Measurements from ENCODE around the gene COL27A1. TPM values are rescaled to one million over a fixed set of nuclear protein-coding genes. Genes with fewer than 3 reads are reported as not detected.

The COL27A1 gene
- total RNA-seq, 1 experiment from 2014 or later, result 20.1 TPM

DNA sequence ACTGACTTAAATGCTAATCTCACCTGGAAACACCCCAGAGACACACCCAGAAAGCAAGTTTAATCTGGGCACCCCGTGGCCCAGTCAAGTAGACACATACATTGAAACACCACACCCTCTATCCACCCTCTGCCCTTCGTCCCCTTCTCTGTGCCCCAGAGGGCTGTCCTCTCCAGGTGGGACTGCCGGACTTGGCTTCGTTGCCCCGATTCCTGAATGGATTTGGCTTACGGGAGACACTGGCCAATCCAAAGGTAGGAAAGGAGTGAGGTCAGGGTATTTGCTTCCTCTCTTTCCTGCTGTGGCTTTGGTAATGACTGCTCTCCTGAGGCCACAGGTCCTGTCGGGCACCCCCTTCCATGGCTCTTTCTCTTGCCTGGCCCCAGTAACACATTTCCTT is 25.2 kb upstream of the COL27A1 start:
- BruUV-seq (replicated peaks), result no TSS peak
- H3K27me3 Mint-ChIP-seq (ENCODE audit: unreplicated experiment), result peaks cover 33% of the 10 kb centered on the region
- CTCF ChIA-PET, result no interaction called here

DNA sequence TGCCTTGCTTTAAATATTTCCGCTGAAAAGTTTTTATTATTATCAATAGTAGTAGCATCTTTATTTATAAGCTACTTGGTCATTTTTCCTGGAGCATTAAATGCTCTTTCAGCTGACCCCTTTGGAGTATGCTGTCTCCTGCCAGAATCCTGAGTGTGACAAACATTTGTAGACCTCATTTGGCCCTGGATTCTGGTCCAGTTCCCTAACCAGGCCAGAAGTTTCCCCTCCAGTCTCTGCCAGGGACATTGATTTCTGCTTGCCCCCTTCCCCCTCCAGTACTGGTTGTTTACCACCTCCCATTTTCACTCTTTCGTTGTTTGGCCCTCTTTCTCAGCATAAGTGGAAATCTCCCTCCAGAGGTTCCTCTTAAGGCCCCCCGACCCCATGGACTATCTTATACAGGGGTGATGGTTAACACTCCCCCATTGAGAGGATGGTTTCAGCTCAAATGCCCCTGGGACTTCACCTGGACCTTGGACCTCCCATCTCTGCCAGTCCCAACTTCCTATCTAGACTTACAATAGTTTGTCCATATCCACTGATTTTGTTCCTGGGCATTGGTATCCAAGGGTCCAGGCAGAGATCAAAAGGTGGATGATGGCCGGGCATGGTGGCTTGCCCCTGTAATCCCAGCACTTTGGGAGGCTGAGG is 24.6 kb upstream of the COL27A1 start:
- H3K27me3 Mint-ChIP-seq (ENCODE audit: unreplicated experiment), result peaks cover 40% of the 10 kb centered on the region
- H3K36me3 Mint-ChIP-seq (ENCODE audit: insufficient read depth, unreplicated experiment), result no peaks in the 10 kb centered on the region
- no peaks in the 10 kb centered on the region for H3K4me1 Mint-ChIP-seq (ENCODE audit: low read depth, unreplicated experiment)
- TF ChIP-seq, protein P1, sequence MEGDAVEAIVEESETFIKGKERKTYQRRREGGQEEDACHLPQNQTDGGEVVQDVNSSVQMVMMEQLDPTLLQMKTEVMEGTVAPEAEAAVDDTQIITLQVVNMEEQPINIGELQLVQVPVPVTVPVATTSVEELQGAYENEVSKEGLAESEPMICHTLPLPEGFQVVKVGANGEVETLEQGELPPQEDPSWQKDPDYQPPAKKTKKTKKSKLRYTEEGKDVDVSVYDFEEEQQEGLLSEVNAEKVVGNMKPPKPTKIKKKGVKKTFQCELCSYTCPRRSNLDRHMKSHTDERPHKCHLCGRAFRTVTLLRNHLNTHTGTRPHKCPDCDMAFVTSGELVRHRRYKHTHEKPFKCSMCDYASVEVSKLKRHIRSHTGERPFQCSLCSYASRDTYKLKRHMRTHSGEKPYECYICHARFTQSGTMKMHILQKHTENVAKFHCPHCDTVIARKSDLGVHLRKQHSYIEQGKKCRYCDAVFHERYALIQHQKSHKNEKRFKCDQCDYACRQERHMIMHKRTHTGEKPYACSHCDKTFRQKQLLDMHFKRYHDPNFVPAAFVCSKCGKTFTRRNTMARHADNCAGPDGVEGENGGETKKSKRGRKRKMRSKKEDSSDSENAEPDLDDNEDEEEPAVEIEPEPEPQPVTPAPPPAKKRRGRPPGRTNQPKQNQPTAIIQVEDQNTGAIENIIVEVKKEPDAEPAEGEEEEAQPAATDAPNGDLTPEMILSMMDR (IDR thresholded peaks at IDR 0.05; ENCODE audit: unreplicated experiment), result no peak
- H3K9me3 Mint-ChIP-seq (ENCODE audit: low read depth, unreplicated experiment), result peaks cover 3% of the 10 kb centered on the region
- intact Hi-C loops (cut with micrococcal nuclease; ENCODE audit: unreplicated experiment), result no loop called here
- no TSS peak for BruUV-seq (replicated peaks)
- DNase-seq, result no peak
- no peak overlapping the region for H3K4me3 Mint-ChIP-seq (ENCODE audit: low read depth, unreplicated experiment)
- CTCF ChIA-PET, result no interaction called here
- H3K27ac Mint-ChIP-seq (ENCODE audit: unreplicated experiment), result no peak overlapping the region

More for the DNA sequence above, 25.2 kb upstream of the COL27A1 start:
- DNase-seq, result no peak
- H3K9me3 Mint-ChIP-seq (ENCODE audit: low read depth, unreplicated experiment), result peaks cover 3% of the 10 kb centered on the region
- H3K36me3 Mint-ChIP-seq (ENCODE audit: insufficient read depth, unreplicated experiment), result no peaks in the 10 kb centered on the region
- H3K27ac Mint-ChIP-seq (ENCODE audit: unreplicated experiment), result no peak overlapping the region
- H3K4me1 Mint-ChIP-seq (ENCODE audit: low read depth, unreplicated experiment), result no peaks in the 10 kb centered on the region
- H3K4me3 Mint-ChIP-seq (ENCODE audit: low read depth, unreplicated experiment), result no peak overlapping the region
- TF ChIP-seq, protein P1 (IDR thresholded peaks at IDR 0.05; ENCODE audit: unreplicated experiment), result no peak
- intact Hi-C loops (cut with micrococcal nuclease; ENCODE audit: unreplicated experiment), result no loop called here

DNA sequence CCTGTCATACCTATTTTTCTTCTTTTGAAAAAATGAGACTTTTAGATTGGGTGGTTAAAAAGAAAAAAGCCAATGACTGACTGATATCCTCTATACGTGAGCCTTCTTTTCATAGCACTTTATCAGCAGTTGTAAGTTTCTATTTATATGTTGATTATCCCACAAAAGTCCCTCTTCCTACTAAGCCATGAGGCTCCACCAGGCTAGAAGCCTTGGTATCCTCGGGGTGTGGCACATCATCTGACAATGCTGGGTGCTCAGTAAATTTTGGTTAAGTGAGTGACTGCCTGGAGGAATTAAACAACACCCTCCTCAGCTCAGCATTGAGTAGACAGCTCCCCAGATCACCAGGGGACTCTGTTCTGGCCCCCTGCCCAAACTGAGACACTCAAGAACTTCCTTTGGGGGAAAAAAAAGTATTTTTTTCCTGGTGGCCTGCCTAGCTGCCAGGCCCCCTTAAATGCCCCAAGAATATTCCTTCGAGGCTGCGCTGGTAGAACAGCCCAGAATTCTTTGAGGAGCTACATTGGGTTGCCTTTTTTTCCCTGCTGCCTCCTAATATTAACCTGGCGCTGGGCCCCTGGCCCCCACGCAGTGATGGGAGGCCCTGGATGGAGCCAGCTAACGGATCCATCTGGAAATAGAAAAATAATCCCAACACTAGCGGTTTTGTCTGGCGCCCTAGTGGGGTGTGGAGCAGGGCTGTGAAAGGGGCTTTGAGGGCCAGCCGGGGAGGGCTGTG is 23.4 kb upstream of the COL27A1 start:
- intact Hi-C loops (cut with micrococcal nuclease; ENCODE audit: unreplicated experiment), result no loop called here
- Mint-ChIP-seq H3K27me3 (ENCODE audit: unreplicated experiment) (peaks cover 46% of the 10 kb centered on the region), H3K36me3 (ENCODE audit: insufficient read depth, unreplicated experiment) (no peaks in the 10 kb centered on the region), H3K9me3 (ENCODE audit: low read depth, unreplicated experiment) (peaks cover 3% of the 10 kb centered on the region), H3K4me1 (ENCODE audit: low read depth, unreplicated experiment) (no peaks in the 10 kb centered on the region), H3K27ac (ENCODE audit: unreplicated experiment) (no peak overlapping the region), H3K4me3 (ENCODE audit: low read depth, unreplicated experiment) (no peak overlapping the region)
- CTCF ChIA-PET, result no interaction called here
- TF ChIP-seq, protein P1 (IDR thresholded peaks at IDR 0.05; ENCODE audit: unreplicated experiment), result no peak
- DNase-seq, result no peak
- no TSS peak for BruUV-seq (replicated peaks)

DNA sequence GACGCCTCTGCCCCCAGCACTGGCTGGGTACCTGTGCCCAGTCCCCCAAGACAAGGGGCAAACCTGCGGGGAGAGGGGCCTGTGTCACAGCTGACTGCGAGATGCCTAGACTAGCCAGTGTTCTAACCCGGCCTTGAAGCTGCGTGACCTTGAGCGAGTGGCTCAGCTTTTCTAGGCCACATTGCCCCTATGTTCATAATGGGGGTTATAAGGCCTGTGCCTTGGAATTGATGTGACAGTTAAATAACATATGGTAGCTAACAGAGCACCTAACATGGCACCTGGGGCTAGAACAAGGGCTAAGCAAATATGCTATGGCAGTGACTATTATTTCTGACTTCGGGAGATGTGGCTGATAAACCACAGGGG is 22.8 kb upstream of the COL27A1 start:
- no peak overlapping the region for H3K4me3 Mint-ChIP-seq (ENCODE audit: low read depth, unreplicated experiment)
- no peak for DNase-seq
- no TSS peak for BruUV-seq (replicated peaks)
- peaks cover 46% of the 10 kb centered on the region for H3K27me3 Mint-ChIP-seq (ENCODE audit: unreplicated experiment)
- H3K4me1 Mint-ChIP-seq (ENCODE audit: low read depth, unreplicated experiment), result no peaks in the 10 kb centered on the region
- TF ChIP-seq, protein P1 (IDR thresholded peaks at IDR 0.05; ENCODE audit: unreplicated experiment), result no peak
- H3K36me3 Mint-ChIP-seq (ENCODE audit: insufficient read depth, unreplicated experiment), result no peaks in the 10 kb centered on the region
- CTCF ChIA-PET, result no interaction called here
- intact Hi-C loops (cut with micrococcal nuclease; ENCODE audit: unreplicated experiment), result no loop called here
- H3K9me3 Mint-ChIP-seq (ENCODE audit: low read depth, unreplicated experiment), result no peaks in the 10 kb centered on the region
- H3K27ac Mint-ChIP-seq (ENCODE audit: unreplicated experiment), result no peak overlapping the region
